SK-N-SH (cell line): ENCODE results near the gene CHST11. TPM values are rescaled to one million over a fixed set of nuclear protein-coding genes. Genes with fewer than 3 reads are reported as not detected.

Experiments used
- CTCF ChIA-PET: fragments of 300-600, 350-600 bp; formaldehyde crosslinking; extraction: SDS; loops from one replicate; lab custom pipeline; 2021; lab: Yijun Ruan, JAX
- POLR2A ChIA-PET: fragments of 350-600 bp; sonication (Branson Sonifier 250); formaldehyde crosslinking; extraction: SDS; loops from one replicate; lab custom pipeline; 2020; ENCODE audit warnings: antibody characterized with exemption, inconsistent platforms; lab: Yijun Ruan, JAX
- DNase-seq: peaks from one replicate; pipeline ENCODE4 v3.0.0; 2012
- H2AFZ ChIP-seq: fragments of 200-600 bp; sonication (generic); 2 replicates; pipeline ENCODE4 v1.8.1; 2016; ENCODE audit warnings: antibody characterized with exemption, mild to moderate bottlenecking, low read depth
- H3F3A ChIP-seq: fragments of 200-600 bp; sonication (generic); replicated peaks from 2 replicates; pipeline ENCODE3; 2016; ENCODE audit warnings: antibody characterized with exemption, mild to moderate bottlenecking; ENCODE audit not compliant: insufficient read depth
- H3K27ac ChIP-seq, 2 experiments: fragments of 200-500 bp in 1 of 2; fragments of 200-600 bp in 1 of 2; sonication (Bioruptor generic) in 1 of 2; sonication (generic), shearing (Covaris generic) in 1 of 2; 2 replicates each; pipeline versions ENCODE4 v1.5.1 to v1.6.1; 2014 to 2016; ENCODE audit warnings: low read depth in 2 of 2, inconsistent platforms in 1 of 2, low read length in 1 of 2, mild to moderate bottlenecking in 1 of 2, mixed read lengths in 1 of 2
- H3K27me3 ChIP-seq: fragments of 200-600 bp; sonication (generic), shearing (Covaris generic); 2 replicates; pipeline ENCODE4 v1.6.1; 2016; ENCODE audit warnings: mixed run types; ENCODE audit not compliant: insufficient read depth
- H3K36me3 ChIP-seq, 2 experiments: fragments of 200-500 bp in 1 of 2; fragments of 200-600 bp in 1 of 2; sonication (Bioruptor generic) in 1 of 2; sonication (generic) in 1 of 2; replicated peaks in 1 of 2; 2 replicates each; pipeline versions ENCODE3 to v1.5.1; 2014 to 2016; ENCODE audit warnings: low read length in 1 of 2, mild to moderate bottlenecking in 1 of 2; ENCODE audit not compliant: insufficient read depth in 2 of 2, control insufficient read depth in 1 of 2
- H3K4me1 ChIP-seq, 2 experiments: fragments of 200-500 bp in 1 of 2; fragments of 200-600 bp in 1 of 2; sonication (Bioruptor generic) in 1 of 2; sonication (generic), shearing (Covaris generic) in 1 of 2; 2 replicates each; pipeline versions ENCODE4 v1.5.1 to v1.6.1; 2014 to 2016; ENCODE audit warnings: low read depth in 1 of 2, low read length in 1 of 2, mixed run types in 1 of 2; ENCODE audit not compliant: insufficient read depth in 2 of 2, control insufficient read depth in 1 of 2
- H3K4me2 ChIP-seq: fragments of 200-600 bp; sonication (generic), shearing (Covaris generic); 2 replicates; pipeline ENCODE4 v1.6.1; 2017; ENCODE audit warnings: mixed run types
- H3K4me3 ChIP-seq, 2 experiments: fragments of 200-500 bp in 1 of 2; fragments of 200-600 bp in 1 of 2; sonication (Bioruptor generic) in 1 of 2; sonication (generic), shearing (Covaris generic) in 1 of 2; 2 replicates each; pipeline versions ENCODE4 v1.5.1 to v1.8.1; 2014 to 2016; ENCODE audit warnings: low read depth in 2 of 2, inconsistent platforms in 1 of 2, low read length in 1 of 2, mild to moderate bottlenecking in 1 of 2, mixed read lengths in 1 of 2, moderate library complexity in 1 of 2
- H3K79me2 ChIP-seq: fragments of 200-600 bp; sonication (generic); 2 replicates; pipeline ENCODE4 v1.8.1; 2017; ENCODE audit warnings: mild to moderate bottlenecking; ENCODE audit not compliant: insufficient read depth
- H3K9ac ChIP-seq: fragments of 200-600 bp; sonication (generic); 2 replicates; pipeline ENCODE4 v1.6.1; 2017; ENCODE audit warnings: mixed run types
- H3K9me2 ChIP-seq: fragments of 200-600 bp; sonication (generic); 2 replicates; pipeline ENCODE4 v1.6.1; 2017; ENCODE audit warnings: mixed run types
- H3K9me3 ChIP-seq: fragments of 200-600 bp; sonication (generic); 2 replicates; pipeline ENCODE4 v1.6.1; 2017; ENCODE audit warnings: mixed run types, mild to moderate bottlenecking, moderate library complexity
- H4K20me1 ChIP-seq: fragments of 200-600 bp; sonication (generic); 2 replicates; pipeline ENCODE4 v1.6.1; 2017; ENCODE audit warnings: mild to moderate bottlenecking, mixed run types; ENCODE audit not compliant: insufficient read depth
- CHD2 ChIP-seq: fragments of 150-350 bp; IDR thresholded peaks from 2 replicates; pipeline ENCODE4 v1.6.1; 2018; ENCODE audit warnings: low read length; ENCODE audit not compliant: partially characterized antibody
- EP300 ChIP-seq, 2 experiments: IDR thresholded peaks; 2 replicates each; pipeline versions ENCODE4 v1.4.0 to v1.6.1; 2012; ENCODE audit warnings: borderline replicate concordance in 1 of 2, low read depth in 1 of 2, low read length in 1 of 2
- FOSL2 ChIP-seq: IDR thresholded peaks from 2 replicates; pipeline ENCODE4 v1.4.0; 2012; ENCODE audit warnings: low read depth, mild to moderate bottlenecking, moderate library complexity, borderline replicate concordance
- FOXM1 ChIP-seq: IDR thresholded peaks from 2 replicates; pipeline ENCODE4 v1.4.0; 2012; ENCODE audit warnings: low read depth, mild to moderate bottlenecking
- JUND ChIP-seq: IDR thresholded peaks from 2 replicates; pipeline ENCODE4 v1.4.0; 2012
- MXI1 ChIP-seq: IDR thresholded peaks from 2 replicates; pipeline ENCODE4 v1.6.1; 2012; ENCODE audit warnings: mild to moderate bottlenecking, low read depth, low read length, improper control_type of control experiment
- NFIC ChIP-seq: IDR thresholded peaks from 2 replicates; pipeline ENCODE4 v1.4.0; 2012; ENCODE audit warnings: borderline replicate concordance
- PBX3 ChIP-seq: IDR thresholded peaks from 2 replicates; pipeline ENCODE4; 2012
- TAF1 ChIP-seq: IDR thresholded peaks from 2 replicates; pipeline ENCODE4 v1.6.1; 2012; ENCODE audit warnings: low read depth, mild to moderate bottlenecking, low read length, moderate library complexity, borderline replicate concordance
- TEAD4 ChIP-seq: IDR thresholded peaks from 2 replicates; pipeline ENCODE4 v1.4.0; 2012; ENCODE audit warnings: mild to moderate bottlenecking, borderline replicate concordance; ENCODE audit not compliant: insufficient read depth
- YY1 ChIP-seq: IDR thresholded peaks from 2 replicates; pipeline ENCODE4 v1.4.0; 2012; ENCODE audit warnings: low read depth, mild to moderate bottlenecking
- WGBS: methylation state at CpG from one replicate; pipeline ENCODE4 v1.1.6; 2017; ENCODE audit warnings: low lambda C conversion rate; 5-methylcytosine and 5-hydroxymethylcytosine counted together
- polyA plus RNA-seq, 3 experiments: library from polyadenylated mRNA; depleted of rRNA; stranded (reverse); fragments of >200 nt; gene quantifications; 2 replicates each; pipeline ENCODE4 v1.2.3, GENCODE V29; 2012
- TF ChIP-seq, protein P1 (sequence below): fragments of 150-350 bp; IDR thresholded peaks from 2 replicates; pipeline ENCODE4 v1.6.1; 2016; ENCODE audit warnings: mild to moderate bottlenecking, low read depth, low read length
- TF ChIP-seq, protein P2 (sequence below): IDR thresholded peaks from 2 replicates; pipeline ENCODE4 v1.4.0; 2012; ENCODE audit warnings: low read depth, borderline replicate concordance

The CHST11 gene
- polyA plus RNA-seq, 1 of the 3 experiments (the other 2 are of a cell fraction): 18.6 TPM

- no peak overlapping the region for H3K4me2 ChIP-seq
- ChIA-PET POLR2A (no interaction called here), CTCF (interaction anchor here (0.6 to 1.8 kb wide), 3 partner anchors 10 to 262 kb away, joined by 3 to 5 read pairs (median 4); no protein-coding TSS in a partner anchor)
- no peak overlapping the region for H3K4me3 ChIP-seq
- peak; percentile 33 for DNase-seq
- no peak overlapping the region for H3K9ac ChIP-seq
- TF ChIP-seq TAF1 (no peak), FOXM1 (no peak), TEAD4 (no peak), NFIC (no peak), PBX3 (no peak), FOSL2 (no peak), JUND (no peak), CHD2 (no peak), MXI1 (no peak), YY1 (no peak), EP300 (IDR thresholded peaks at IDR 0.05; ENCODE audit: borderline replicate concordance in 1 of 2, low read depth in 1 of 2, low read length in 1 of 2) (no peak)
- TF ChIP-seq, protein P1, sequence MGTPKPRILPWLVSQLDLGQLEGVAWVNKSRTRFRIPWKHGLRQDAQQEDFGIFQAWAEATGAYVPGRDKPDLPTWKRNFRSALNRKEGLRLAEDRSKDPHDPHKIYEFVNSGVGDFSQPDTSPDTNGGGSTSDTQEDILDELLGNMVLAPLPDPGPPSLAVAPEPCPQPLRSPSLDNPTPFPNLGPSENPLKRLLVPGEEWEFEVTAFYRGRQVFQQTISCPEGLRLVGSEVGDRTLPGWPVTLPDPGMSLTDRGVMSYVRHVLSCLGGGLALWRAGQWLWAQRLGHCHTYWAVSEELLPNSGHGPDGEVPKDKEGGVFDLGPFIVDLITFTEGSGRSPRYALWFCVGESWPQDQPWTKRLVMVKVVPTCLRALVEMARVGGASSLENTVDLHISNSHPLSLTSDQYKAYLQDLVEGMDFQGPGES: no peak
- TF ChIP-seq, protein P2, sequence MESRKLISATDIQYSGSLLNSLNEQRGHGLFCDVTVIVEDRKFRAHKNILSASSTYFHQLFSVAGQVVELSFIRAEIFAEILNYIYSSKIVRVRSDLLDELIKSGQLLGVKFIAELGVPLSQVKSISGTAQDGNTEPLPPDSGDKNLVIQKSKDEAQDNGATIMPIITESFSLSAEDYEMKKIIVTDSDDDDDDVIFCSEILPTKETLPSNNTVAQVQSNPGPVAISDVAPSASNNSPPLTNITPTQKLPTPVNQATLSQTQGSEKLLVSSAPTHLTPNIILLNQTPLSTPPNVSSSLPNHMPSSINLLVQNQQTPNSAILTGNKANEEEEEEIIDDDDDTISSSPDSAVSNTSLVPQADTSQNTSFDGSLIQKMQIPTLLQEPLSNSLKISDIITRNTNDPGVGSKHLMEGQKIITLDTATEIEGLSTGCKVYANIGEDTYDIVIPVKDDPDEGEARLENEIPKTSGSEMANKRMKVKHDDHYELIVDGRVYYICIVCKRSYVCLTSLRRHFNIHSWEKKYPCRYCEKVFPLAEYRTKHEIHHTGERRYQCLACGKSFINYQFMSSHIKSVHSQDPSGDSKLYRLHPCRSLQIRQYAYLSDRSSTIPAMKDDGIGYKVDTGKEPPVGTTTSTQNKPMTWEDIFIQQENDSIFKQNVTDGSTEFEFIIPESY: no peak
- H3K27ac ChIP-seq: no peak overlapping the region
- H3K36me3 ChIP-seq: no peaks in the 10 kb centered on the region
- H4K20me1 ChIP-seq: no peaks in the 10 kb centered on the region
- H3K9me3 ChIP-seq: no peaks in the 10 kb centered on the region
- 90% methylated on average over 9 of the region's 12 CpGs for WGBS
- H2AFZ ChIP-seq: no peak overlapping the region
- peaks cover 0 to 11% of the 10 kb centered on the region in 2 experiments; a peak in 1 of 4 replicates for H3K4me1 ChIP-seq
- H3K27me3 ChIP-seq: no peaks in the 10 kb centered on the region
- H3K9me2 ChIP-seq: no peaks in the 10 kb centered on the region
- H3K79me2 ChIP-seq: no peaks in the 10 kb centered on the region
- no peaks in the 10 kb centered on the region for H3F3A ChIP-seq
These were observed 187.3 kb downstream of the CHST11 start for GRCh38 chr12:104643819-104644669.
